Vagina (tissue), 2 donors: ENCODE measurements around the gene LRMDA. TPM values are rescaled to one million over a fixed set of nuclear protein-coding genes. Genes with fewer than 3 reads are reported as not detected.

Source experiments
- DNase-seq, 2 donors: peaks; one replicate each; pipeline ENCODE4 v3.0.0-alpha.2; 2017; ENCODE audit errors: extremely low spot score in 2 of 2
- H3K27ac ChIP-seq: fragments of 200-600 bp; sonication (generic); one replicate; pipeline ENCODE4 v1.5.1; 2019
- H3K27me3 ChIP-seq: fragments of 200-600 bp; sonication (generic); one replicate; pipeline ENCODE4 v1.5.1; 2019
- H3K36me3 ChIP-seq, 2 donors: fragments of 200-600 bp; sonication (generic); one replicate each; pipeline ENCODE4 v1.5.1; 2017 to 2019
- H3K4me1 ChIP-seq: fragments of 200-600 bp; sonication (generic); one replicate; pipeline ENCODE4 v1.5.1; 2019
- H3K4me3 ChIP-seq, 2 donors: fragments of 200-600 bp; sonication (generic); 1 replicate in 1 of 2; 2 replicates in 1 of 2; pipeline ENCODE4 v1.5.1; 2016 to 2019
- H3K9me3 ChIP-seq: fragments of 200-600 bp; sonication (generic); one replicate; pipeline ENCODE4 v1.5.1; 2019
- POLR2A ChIP-seq, 2 donors: fragments of 450-650 bp; IDR thresholded peaks; one replicate each; pipeline ENCODE4 v1.6.1; 2017; ENCODE audit warnings: antibody characterized with exemption in 2 of 2, mild to moderate bottlenecking in 2 of 2, moderate library complexity in 2 of 2
- POLR2AphosphoS5 ChIP-seq, 2 donors: sonication (generic); formaldehyde crosslinking; IDR thresholded peaks; one replicate each; pipeline ENCODE4 v1.9.0; 2017; ENCODE audit warnings: antibody characterized with exemption in 2 of 2, mild to moderate bottlenecking in 2 of 2, low read depth in 1 of 2; ENCODE audit not compliant: insufficient read depth in 1 of 2
- intact Hi-C: fragments of 100-400 bp; cut with DNase I; formaldehyde crosslinking; loops from one replicate; pipeline ENCODE4 v1.15.1; 2023
- total RNA-seq: library from RNA; depleted of rRNA; stranded (reverse); fragments of >200 nt; gene quantifications from one replicate; pipeline ENCODE4 v1.2.3, GENCODE V29; 2016
- TF ChIP-seq, protein P1 (sequence below), 3 experiments: fragments of 450-650 bp in 2 of 3; fragments of 200-600 bp in 1 of 3; sonication (generic) in 1 of 3; IDR thresholded peaks; one replicate each; pipeline ENCODE4 v1.5.1; 2017 to 2019; ENCODE audit warnings: antibody characterized with exemption in 3 of 3, mild to moderate bottlenecking in 2 of 3, moderate library complexity in 2 of 3

The LRMDA gene
- total RNA-seq, 1 donor from 2014 or later, result 22.6 TPM

DNA sequence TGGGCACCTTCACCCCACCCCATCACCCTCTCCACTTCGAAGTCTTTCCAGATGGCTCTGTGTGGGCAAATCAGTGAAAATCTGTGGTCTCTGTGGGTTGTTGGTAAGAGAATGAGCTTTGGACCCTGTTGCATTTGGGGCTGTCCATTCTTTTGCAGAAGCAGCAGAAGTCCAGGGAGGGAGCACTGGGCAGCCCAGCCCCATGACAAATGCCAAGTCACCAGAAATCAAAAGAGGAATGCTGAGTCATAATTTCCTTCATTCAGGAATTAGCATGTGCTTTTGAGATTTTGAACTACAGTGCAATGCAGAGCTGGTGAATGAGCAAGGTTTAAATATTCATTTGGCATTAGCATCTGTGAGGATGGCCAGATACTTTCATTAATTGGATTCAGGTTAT lies 556.2 kb downstream of the LRMDA start:
- no peaks in the 10 kb centered on the region for H3K27me3 ChIP-seq
- H3K4me1 ChIP-seq, result no peaks in the 10 kb centered on the region
- no peak overlapping the region for H3K4me3 ChIP-seq
- no peak overlapping the region for H3K27ac ChIP-seq
- intact Hi-C loops, result no loop called here
- TF ChIP-seq POLR2AphosphoS5 (IDR thresholded peaks at IDR 0.05; ENCODE audit: insufficient read depth in 1 of 2, low read depth in 1 of 2) (no peak), POLR2A (IDR thresholded peaks at IDR 0.05) (no peak)
- TF ChIP-seq, protein P1, sequence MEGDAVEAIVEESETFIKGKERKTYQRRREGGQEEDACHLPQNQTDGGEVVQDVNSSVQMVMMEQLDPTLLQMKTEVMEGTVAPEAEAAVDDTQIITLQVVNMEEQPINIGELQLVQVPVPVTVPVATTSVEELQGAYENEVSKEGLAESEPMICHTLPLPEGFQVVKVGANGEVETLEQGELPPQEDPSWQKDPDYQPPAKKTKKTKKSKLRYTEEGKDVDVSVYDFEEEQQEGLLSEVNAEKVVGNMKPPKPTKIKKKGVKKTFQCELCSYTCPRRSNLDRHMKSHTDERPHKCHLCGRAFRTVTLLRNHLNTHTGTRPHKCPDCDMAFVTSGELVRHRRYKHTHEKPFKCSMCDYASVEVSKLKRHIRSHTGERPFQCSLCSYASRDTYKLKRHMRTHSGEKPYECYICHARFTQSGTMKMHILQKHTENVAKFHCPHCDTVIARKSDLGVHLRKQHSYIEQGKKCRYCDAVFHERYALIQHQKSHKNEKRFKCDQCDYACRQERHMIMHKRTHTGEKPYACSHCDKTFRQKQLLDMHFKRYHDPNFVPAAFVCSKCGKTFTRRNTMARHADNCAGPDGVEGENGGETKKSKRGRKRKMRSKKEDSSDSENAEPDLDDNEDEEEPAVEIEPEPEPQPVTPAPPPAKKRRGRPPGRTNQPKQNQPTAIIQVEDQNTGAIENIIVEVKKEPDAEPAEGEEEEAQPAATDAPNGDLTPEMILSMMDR (IDR thresholded peaks at IDR 0.05), result no peak
- no peaks in the 10 kb centered on the region for H3K9me3 ChIP-seq
- H3K36me3 ChIP-seq, result no peaks in the 10 kb centered on the region
- DNase-seq, result no peak

DNA sequence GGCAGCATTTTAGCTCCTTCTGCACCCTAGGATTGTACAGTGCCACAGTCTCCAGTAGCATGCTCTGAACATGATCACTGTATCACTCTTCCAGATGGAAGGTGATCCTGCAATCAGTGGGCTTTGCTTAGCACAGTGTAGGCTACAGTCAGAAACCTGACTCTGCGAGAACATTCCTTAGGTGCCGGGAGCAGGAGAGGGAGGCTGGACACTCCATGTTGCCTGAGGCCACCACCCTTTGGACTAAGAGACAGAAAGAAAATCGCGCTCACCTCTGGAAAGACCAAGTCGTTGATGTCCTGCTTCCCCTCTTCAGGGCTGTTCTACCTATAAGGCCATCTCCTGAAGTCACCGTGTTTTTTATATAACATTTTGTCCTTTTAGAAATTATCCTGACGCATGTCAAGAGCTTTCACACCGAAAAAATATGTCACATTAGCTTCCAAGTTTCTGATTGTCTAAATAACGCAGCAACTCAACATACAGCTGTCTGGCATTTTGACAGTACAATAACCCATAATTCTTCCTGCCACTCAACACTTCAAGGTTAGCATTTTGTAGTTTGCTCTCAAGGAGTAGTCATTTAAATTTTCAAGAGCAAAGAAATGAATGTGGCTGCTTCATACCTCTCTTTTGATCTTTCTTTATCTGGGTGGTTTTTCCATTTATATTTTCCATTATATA lies 563.1 kb downstream of the LRMDA start:
- TF ChIP-seq POLR2A (IDR thresholded peaks at IDR 0.05) (no peak), POLR2AphosphoS5 (IDR thresholded peaks at IDR 0.05; ENCODE audit: insufficient read depth in 1 of 2, low read depth in 1 of 2) (no peak)
- TF ChIP-seq, protein P1 (IDR thresholded peaks at IDR 0.05), result no peak
- DNase-seq, result no peak
- Histone ChIP-seq H3K4me1 (no peaks in the 10 kb centered on the region), H3K9me3 (no peaks in the 10 kb centered on the region), H3K4me3 (no peak overlapping the region), H3K27ac (no peak overlapping the region), H3K36me3 (no peaks in the 10 kb centered on the region), H3K27me3 (no peaks in the 10 kb centered on the region)
- intact Hi-C loops, result no loop called here

DNA sequence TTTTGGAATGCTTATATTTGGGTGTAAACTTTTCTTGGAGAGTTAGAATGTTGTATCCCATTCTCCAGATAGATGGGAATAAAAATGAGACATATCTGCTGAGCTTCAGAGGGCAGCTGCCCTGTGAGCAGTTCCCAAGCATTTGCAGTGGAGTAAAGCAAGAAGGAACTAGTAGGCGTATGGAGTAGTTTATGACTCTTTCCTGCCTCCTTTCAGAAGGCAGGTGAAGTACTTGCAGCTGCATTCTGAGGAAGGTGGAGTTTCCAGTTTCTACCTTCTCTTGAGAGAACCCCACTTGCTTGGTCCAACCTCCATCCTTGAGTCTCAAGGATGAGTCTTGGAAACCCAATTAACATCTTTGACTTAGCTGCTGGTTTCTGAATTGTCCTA lies 563.6 kb downstream of the LRMDA start:
- H3K27ac ChIP-seq, result no peak overlapping the region

DNA sequence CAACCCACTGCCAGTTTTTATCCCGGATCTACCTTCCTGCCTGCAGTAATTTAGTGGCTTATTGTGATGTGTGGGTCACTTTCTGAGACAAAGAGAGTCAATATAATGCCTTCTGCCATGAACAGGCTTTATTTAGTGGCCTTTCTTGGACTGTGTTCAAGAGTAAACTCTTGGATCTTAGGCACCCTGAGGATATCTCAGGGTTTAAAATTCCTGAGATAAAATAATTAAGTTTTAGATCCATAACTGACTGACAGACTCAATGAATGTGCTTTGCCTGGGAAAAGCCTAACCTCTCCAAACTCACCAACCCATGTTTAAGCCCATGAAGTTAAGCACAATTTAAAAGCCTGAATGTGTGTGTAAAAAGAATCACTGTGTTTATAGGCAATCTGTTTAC lies 564.3 kb downstream of the LRMDA start:
- H3K4me3 ChIP-seq, result no peak overlapping the region
- DNase-seq, result no peak
- intact Hi-C loops, result no loop called here
- no peaks in the 10 kb centered on the region for H3K36me3 ChIP-seq
- TF ChIP-seq, protein P1 (IDR thresholded peaks at IDR 0.05), result no peak
- no peak overlapping the region for H3K27ac ChIP-seq
- no peaks in the 10 kb centered on the region for H3K27me3 ChIP-seq
- no peaks in the 10 kb centered on the region for H3K4me1 ChIP-seq
- no peaks in the 10 kb centered on the region for H3K9me3 ChIP-seq

More for the DNA sequence above, 563.6 kb downstream of the LRMDA start:
- Histone ChIP-seq H3K4me3 (no peak overlapping the region), H3K36me3 (no peaks in the 10 kb centered on the region), H3K4me1 (no peaks in the 10 kb centered on the region), H3K9me3 (no peaks in the 10 kb centered on the region), H3K27me3 (no peaks in the 10 kb centered on the region)
- DNase-seq, result no peak
- intact Hi-C loops, result no loop called here
- TF ChIP-seq, protein P1 (IDR thresholded peaks at IDR 0.05), result no peak
- TF ChIP-seq POLR2AphosphoS5 (IDR thresholded peaks at IDR 0.05; ENCODE audit: insufficient read depth in 1 of 2, low read depth in 1 of 2) (no peak), POLR2A (IDR thresholded peaks at IDR 0.05) (no peak)

DNA sequence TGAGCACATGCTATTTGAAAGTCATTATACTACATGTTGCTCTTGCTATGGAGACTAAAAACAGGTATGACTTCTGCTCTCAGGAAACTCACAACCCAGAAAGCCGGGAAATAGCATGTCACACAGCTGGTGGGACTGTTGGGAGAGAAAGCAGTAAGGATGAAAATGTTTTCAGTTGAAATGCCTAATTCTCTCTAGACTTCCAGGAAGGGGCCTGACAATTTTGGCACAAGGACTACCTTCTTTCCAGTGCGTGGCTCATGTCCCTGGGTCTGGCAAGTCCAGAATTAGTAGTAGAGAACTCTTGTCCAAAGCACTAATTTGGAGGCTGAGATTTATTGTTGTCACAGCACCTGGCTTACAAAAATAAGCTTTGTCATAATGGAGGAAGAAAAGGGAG lies 567.6 kb downstream of the LRMDA start:
- Histone ChIP-seq H3K27ac (no peak overlapping the region), H3K27me3 (no peaks in the 10 kb centered on the region), H3K4me3 (no peak overlapping the region), H3K4me1 (no peaks in the 10 kb centered on the region), H3K9me3 (no peaks in the 10 kb centered on the region), H3K36me3 (no peaks in the 10 kb centered on the region)
- no peak for DNase-seq
- no peak for TF ChIP-seq POLR2A (IDR thresholded peaks at IDR 0.05)
- TF ChIP-seq POLR2AphosphoS5 (IDR thresholded peaks at IDR 0.05; ENCODE audit: insufficient read depth in 1 of 2, low read depth in 1 of 2), result no peak
- TF ChIP-seq, protein P1 (IDR thresholded peaks at IDR 0.05), result no peak
- intact Hi-C loops, result no loop called here
